HUDEP-2 (cell line): ENCODE data around the gene CACNA1D.
"Not testable (repeated sequence)": the region's sequence is repeated elsewhere in the genome, so short reads cannot be mapped to it uniquely, and the experiment has no call there.

Experiments used
- DNase-seq, 76 experiments: peaks; one replicate each; lab custom pipeline; 2025; ENCODE audit not compliant: unreplicated experiment in 76 of 76; lab: John Stamatoyannopoulos, UW

CACNA1D gene

DNA sequence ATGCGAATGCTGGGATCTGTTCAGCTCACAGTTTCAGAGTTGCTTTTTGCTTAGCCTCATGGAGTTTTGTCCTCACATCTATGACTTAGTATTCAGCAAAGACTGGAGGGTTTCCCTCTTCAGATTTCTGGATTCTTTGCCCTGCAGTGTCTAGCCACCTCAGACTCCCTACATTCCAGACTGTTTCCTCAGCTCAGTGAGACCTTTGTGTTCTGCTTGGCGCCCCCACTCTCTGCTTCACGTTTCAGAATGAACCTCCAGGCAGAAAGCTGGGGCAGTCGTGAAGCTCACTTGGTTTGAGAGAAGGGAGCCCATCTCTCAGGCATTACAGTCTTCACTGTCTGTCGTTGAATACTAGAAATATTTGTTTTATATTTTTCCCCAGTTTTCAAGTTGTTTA lies 118.1 kb downstream of the CACNA1D start:
- DNase-seq: no peak

DNA sequence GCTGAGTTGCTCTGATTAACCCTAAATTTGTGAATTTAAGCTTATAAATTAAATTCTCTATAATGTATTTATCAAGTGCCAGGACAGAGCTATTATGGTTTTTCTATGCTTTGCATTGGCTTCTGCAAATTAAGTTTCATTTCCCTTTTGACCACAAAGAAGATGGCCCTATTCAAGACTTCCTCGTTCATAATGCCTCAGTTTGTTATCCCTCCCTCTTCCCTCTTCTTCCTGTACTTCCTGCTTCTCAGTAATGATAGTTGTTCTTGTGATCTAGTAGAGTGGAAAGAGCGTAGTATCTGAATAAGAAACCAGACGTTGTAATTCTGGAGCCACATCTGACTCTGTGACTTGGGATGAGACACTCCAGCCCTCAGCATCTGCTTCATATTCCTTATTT lies 118.7 kb downstream of the CACNA1D start:
- DNase-seq: no peak

DNA sequence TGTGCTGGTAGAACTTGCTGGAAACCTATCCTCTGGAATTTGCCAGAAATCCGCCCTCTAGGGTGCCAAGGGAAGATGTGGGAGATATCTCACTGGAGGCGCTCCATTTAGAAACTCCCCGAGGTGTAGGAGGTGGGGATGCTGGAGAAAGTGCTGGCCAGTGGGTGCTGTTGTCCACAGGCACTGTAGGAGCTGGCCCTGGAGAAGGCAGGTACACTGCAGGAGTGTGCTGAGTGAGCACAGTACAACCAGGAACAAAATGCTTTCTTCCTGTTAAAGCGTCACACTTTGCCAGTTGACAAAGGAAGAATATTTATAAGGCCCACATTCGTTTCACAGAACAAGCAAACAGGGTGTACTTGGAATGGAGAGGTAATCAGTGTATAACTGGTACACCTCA lies 119.9 kb downstream of the CACNA1D start:
- DNase-seq: no peak

DNA sequence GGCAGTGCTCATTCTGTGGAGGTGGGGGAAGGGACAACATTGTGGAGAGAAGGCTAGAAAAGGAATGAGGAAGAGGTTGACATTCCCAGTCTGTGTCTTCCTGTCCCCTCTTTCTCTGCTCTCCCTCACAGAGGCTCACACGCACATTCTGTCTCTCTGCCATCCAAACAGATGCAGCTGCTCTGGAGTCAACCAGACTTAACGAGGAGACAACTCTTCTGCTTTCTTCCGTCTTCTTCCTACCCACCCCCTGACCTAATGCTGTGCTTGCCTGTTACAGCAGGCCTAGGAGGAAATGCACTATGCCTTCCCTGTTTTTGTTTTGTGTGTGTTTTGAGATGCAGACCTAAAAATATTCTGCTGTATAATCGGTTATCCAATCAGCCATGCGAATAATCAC lies 121.9 kb downstream of the CACNA1D start:
- no peak for DNase-seq

DNA sequence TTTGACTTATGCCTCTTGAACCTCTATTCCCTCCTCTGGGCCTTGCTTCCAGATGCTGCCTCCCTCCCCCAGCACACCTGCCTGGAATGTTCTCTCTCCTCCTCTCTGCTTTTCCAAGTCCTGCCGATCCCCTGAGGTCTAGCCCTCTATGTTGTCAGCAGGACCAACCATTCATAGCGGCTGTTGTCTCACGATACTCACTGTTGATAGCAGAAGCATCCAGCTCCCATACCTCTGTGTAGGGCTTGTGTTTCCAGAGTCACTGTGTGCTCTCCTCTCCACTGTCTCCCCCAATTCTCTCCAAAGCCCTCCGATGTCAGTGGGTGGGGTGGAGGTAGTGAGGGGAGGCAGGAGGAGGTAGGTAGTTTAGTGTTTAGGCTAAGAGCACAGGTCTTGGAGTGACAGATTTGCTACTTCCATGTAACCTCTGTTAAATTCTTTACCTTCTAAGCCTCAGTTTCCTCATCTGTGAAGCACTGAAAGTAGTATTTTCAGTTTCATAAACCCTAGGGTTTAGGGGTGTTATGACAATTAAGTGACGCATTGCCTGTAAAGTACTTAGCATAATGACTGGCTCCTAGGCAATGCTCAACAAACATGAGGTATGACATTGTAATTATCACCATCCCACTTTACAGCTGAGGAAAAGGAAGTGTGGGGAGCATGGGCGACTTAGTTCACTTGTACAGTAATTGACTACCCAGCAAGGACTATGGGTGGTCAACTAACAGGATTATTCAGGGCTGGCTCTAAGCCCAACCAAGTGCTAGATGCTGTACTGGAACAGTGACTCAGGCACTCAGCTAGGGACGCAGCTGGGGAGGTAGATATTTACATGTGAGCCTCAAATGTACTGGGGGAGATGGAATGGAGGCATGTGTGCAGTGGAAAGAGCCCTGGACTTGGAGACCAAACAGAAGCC lies 122.8 kb downstream of the CACNA1D start:
- no peak for DNase-seq

DNA sequence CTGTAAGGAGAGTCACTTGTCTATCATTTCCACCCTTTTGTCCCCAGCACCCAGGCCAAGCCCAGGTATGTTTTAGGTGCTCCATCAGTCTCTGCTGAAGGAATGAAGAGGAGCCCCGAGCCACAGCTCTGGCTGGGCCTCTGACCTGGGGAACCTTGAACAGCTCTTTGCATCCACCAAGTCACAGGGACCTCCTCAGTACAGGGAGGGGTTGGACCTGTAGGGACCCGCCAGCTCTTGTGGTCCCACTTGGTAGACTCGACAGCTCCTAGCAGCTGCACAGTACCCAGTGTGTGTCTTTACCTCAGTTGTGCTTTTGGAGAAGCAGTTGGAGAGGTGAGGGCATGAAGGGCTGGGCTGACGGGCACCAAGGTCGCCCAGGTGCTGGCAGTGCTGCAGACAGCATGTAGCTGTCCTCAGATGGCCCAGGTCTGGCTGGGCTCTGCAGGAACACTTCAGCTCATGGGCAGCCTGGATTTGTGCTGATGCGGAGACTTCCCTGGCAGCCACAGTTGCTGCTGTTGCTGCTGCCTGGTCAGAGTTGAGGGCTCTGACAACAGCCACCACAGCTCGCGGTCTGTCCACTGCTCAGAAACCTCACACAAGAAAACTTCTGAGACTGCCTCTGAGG lies 123.6 kb downstream of the CACNA1D start:
- DNase-seq: no peak

DNA sequence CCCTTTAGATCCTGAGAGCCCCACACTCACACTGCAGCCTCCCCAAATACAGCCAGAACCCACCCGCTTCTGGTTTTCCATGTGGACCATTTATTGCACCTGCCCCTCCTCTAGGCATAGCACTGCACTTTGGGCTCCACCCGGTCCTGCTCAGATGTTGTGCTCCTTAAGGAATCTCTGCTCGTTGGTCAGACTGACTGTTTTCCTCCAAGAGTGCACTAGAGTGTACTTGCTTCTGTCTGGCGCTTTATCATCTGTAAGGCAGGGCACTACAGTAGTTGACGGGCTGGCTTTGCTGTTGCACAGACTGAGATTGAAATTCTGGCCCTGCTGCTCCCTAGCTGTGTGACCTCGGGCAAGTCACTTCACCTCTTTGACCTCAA lies 124.1 kb downstream of the CACNA1D start:
- DNase-seq: no peak

DNA sequence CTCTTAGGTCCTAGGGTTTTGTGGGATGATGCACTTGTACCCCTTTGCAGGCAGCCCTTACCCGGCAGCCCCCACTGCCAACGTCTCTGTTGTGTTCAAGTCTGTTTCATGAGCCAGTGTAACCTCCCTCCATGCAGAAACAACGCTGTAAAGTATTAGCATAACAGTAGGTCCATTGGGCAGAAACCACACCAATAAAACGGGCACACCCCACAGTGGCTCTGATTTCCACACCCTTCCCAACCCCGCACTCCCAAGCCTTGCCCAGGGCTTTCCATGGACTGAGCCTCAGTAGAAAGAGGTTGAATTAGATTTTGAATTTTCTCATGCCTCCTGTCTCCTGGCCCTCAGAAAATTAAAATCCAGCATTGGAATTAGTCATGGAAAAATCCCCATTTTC lies 124.5 kb downstream of the CACNA1D start:
- no peak for DNase-seq

DNA sequence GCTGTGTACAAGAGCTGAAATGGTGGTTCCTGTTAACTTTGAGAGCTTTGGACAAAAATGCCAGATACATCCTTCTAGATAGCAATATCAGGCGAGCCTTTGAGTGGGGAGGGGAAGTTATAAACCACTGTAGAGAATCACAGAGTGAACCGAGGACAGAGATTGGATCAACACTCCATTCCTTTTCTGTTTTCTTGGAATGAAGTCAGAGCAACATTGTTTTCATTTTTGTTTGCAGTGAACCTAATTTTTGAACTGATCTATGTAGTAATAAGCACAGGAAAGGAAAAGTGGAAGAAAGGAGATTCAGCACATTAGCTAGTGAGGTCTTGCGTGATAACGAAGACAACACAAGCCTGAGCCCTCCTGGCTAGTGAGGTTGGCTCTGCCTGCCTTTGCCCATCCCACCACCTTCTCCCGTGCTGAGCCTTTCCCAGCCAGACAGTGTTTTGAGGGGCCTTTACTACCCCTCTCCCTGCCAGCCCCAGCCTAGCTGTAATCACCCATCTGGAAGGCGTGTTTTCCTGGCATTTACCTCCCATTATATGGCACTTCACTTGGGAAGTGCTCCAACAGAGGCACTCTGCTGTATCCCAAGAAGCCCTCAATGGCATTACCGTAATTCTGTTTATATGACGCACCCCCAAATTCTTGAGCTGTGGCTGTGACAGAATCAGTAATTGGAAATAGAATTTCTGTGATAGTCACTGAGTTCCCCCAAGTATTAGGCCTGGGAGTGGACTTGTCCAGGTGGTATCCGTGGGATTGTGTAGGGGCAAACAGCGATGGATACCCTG lies 129.8 kb downstream of the CACNA1D start:
- no peak for DNase-seq

DNA sequence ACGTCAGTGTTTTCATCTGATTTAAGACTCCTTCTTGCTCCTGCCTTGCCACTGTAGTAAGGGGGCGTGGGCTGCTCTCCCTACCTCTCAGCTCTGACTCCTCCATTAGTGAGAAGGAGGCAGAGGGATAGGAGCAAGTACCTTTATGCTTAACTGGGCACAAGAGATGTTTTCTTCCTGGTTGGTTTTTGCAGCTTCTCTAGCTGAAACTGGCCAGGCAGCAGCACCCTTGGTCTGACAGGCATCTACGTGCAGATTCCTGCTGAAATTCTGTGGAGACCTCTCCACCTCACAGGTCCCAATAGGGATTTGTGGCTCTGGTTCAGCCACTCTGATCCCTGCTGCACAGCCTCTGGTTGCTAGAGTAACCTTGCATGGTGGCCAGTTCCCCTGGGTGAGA lies 132.5 kb downstream of the CACNA1D start:
- no peak for DNase-seq

DNA sequence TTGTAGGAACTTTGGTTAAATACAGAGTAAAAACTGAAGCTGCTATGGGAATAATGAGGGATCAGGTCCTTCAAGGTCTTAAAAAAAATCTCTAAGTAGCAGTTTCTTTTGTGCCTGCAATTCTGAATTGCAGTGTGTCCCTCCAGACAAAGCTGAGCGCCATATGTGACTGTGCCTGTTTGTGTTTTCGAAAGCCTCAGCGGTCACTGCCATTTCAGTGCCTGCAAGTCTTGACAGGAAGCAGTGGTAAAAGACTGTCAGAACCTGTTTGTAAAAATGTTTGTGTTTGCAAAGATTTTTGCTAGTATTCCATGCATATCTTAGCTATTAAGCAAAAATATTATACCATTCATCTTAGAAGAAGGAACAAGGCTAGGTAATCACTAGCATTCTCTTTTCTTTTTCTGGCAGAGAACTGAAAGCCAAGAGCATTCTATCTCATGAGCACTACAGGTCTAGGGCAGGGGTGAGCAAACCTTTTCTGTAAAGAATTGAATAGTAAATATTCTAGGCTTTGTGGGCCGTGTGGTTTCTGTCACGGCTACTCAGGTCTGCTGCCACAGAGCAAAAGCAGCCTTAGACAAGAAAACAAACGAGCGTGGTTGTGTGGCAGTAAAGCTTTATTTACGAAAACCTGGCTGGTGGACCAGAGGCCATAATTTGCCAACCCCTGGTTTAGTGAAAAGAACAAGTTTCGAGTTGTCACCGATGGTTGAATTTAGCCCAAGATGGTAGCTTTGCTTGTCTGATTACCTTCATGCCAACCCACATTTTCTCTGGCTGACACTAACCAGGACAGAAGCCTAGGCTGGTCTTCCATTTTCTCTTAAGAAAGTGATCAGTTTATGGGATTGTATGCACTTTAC lies 134.4 kb downstream of the CACNA1D start:
- no peak for DNase-seq

DNA sequence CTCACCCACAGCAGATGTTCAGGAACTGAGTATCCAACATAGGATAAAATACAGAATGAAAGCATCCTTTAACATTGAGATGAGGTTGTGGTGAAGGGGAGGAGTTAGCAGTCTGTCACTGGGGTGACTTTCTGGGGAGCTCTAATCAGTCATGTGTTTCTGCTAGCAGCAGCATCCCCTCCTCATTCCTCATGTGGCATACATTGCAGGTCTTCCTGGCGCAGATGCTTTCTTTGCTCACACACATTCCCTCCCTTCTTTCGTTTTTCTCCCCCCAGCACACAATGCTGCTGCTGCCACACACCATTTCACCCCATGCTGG lies 135.0 kb downstream of the CACNA1D start:
- DNase-seq: no peak

DNA sequence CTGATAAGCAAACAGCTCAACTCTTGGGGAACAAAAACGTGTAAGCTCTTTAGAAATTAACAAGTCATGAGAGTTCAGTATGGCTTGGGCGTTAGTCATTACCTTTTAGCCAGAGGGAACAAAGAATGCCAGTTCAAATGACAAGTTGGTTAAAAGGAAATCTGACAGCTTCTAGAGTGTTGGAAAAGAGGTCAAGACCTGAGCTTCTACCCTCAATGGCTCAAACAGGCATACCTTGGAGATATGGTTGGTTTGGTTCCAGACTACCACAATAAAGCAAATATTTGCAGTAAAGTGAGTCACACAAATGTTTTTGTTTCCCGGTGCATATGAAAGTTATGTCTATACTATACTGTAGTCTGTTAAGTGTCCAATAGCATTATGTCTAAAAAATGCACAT lies 136.1 kb downstream of the CACNA1D start:
- no peak for DNase-seq

DNA sequence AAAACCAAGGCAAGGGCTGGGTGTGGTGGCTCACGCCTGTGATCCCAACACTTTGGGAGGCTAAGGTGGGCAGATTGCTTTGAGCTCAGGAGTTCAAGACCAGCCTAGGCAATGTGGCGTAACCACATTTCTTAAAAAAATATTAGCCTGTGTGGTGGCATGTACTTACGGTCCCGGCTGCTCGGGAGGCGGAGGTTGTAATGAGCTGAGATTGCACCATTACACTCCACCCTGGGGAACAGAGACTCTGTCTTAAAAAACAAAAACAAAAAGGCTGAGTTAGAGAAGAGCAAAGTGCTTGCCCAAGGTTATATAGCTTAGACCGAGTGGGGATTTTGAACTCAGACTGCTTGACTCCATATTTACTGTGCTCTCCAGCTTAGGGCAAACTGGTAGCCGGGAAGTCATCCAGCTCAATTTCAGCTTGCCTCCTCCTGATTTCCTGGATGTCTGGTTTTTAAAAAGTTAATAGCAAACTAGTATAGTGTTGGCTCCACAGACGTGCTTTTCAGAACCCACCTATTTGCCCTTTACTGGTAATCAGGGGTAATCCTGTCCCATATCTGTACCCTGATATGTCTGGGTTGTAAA lies 138.9 kb downstream of the CACNA1D start:
- no peak for DNase-seq

DNA sequence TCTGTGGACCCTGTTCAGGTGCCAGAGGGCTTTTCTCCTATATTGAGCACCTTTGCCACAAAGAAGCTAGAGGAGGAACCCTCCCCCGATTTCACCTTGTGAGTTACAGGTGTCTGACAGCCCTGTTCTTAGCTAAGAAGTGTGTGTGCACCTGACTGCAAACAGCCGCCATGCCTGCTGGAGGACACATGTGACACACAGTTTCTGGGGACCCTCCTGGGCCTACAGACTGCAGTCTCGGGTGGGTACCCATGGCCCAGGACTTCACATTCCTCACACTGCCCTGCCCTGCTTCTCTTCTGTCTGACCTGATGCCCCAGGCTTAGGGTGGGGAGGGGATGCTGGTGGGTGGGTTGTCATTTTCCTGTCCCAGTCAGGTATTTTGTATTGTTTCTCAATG lies 140.6 kb downstream of the CACNA1D start:
- no peak for DNase-seq

DNA sequence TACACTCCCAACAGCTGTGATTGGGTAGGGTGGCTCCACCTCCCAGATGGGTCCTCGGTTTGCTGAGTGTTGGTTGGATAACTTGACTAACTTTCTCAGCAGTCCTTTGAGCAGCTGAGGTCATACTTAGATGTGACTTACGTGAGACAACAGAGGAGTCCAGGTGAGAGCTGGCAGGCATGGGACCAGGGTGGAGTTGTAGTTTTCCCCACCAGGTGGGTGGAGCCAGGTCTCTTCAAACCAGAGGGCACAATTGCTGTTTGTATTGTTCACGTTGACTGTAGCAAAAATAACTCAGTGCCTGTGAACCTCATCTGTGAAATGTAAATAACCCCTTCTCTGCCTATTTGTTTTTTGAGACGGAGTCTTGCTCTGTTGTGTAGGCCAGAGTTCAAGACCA lies 144.4 kb downstream of the CACNA1D start:
- not testable (repeated sequence) for DNase-seq

DNA sequence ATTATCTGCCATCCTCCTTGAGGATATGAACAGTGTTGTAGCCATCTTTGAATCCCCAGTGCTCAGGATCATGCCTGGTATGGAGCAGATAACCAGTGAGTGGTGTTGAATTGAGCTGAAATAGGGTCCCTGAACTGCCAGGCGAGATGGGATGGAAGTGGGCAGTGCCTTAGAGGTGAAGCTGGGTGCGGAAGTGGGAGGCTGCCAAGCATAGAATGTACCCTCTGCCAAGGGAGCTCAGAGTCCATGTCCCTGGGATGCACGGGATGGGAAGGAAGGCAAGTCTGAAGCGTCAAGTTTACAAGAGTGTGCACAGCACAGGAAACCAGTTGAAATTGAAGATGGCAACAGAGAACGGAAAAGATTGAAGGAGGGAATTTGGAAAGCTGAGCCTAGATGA lies 147.0 kb downstream of the CACNA1D start:
- DNase-seq: no peak

DNA sequence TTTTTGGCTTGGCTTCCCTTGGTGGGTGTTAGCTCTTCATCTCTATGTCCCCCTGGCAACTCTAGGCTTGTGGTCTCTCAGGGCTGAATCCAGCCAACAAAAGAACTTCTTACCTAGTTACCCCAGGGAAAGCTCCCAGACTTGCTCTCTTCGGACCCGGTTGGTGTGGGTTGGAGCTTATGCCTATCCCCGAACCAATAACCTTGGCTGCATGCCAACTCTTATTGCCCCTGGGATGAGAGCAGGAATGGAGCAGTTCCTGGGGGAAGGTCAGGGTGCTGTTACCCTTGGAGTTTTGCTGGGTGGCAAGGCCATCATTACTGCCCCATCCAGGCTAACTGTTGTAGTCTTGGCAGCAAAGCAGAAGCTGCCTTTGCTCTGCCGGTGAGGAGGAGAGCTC lies 147.8 kb downstream of the CACNA1D start:
- DNase-seq: no peak

DNA sequence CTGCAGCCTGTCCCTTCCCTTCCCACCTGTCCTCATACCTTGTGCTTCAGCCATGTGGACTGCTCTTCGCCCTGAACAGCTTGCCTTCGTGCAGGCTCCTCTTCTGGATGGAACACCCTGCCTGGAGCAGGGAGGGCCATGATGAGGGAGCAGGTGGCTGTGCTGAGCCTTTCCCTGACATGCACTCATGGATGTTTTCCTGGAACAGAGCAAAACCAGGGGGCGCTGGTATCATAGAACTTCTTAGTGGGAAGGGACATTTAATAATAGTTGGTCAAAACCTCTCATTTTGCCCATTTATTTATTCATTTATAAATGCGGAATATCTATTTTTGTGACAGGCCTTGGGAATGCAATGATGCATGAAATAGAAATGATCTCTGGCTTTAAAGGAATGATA lies 149.3 kb downstream of the CACNA1D start:
- peak in 1 of 76 experiments; percentile 1 for DNase-seq

DNA sequence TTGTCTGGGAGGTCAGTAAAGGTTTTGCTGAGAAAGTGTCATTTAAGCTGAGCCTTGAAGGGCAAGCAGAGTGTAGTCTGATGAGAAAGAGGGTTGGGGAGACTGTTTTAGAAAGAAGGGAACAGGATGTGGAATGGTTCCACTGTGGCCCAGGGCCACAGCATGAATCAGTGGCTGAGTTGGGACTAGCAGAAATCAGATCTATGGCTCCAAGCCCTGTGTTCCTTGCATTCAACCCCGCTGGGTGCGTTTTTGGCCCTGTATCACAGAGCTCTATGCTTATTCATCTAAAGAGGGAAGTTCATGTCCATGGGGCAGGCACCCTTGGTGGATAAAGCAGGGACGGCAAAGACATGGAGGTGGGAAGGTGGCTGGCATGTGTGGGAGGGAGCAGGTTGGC lies 151.3 kb downstream of the CACNA1D start:
- no peak for DNase-seq
